H9 (cell line): ENCODE measurements around the gene NRXN3. TPM values are rescaled to one million over a fixed set of nuclear protein-coding genes. Genes with fewer than 3 reads are reported as not detected.

Experiments
- DNase-seq: peaks from one replicate; pipeline ENCODE4 v3.0.0-alpha.2; 2017
- H2AFZ ChIP-seq: one replicate; pipeline ENCODE4 v1.6.1; 2013; ENCODE audit warnings: mild to moderate bottlenecking, low read length, control low read depth, moderate library complexity
- H2AK5ac ChIP-seq: 2 replicates; pipeline ENCODE4 v1.6.1; 2013; ENCODE audit warnings: low read length, control low read depth, mixed read lengths; ENCODE audit not compliant: insufficient read length
- H2BK120ac ChIP-seq: one replicate; pipeline ENCODE4 v1.6.1; 2013; ENCODE audit warnings: low read depth, mild to moderate bottlenecking, low read length, control low read depth, inconsistent platforms; ENCODE audit not compliant: poor library complexity, severe bottlenecking
- H2BK12ac ChIP-seq: 2 replicates; pipeline ENCODE4 v1.6.1; 2013; ENCODE audit warnings: low read length, control low read depth, mixed read lengths, low read depth; ENCODE audit not compliant: insufficient read length
- H2BK15ac ChIP-seq: 2 replicates; pipeline ENCODE4 v1.6.1; 2013; ENCODE audit warnings: low read depth, low read length, control low read depth
- H2BK20ac ChIP-seq: one replicate; pipeline ENCODE4 v1.6.1; 2013; ENCODE audit warnings: low read depth, mild to moderate bottlenecking, low read length, control low read depth, inconsistent platforms; ENCODE audit not compliant: poor library complexity, severe bottlenecking
- H2BK5ac ChIP-seq: 2 replicates; pipeline ENCODE4 v1.6.1; 2013; ENCODE audit warnings: low read length, control low read depth, mixed read lengths; ENCODE audit not compliant: insufficient read length
- H3K14ac ChIP-seq: 2 replicates; pipeline ENCODE4 v1.6.1; 2013; ENCODE audit warnings: low read length, control low read depth; ENCODE audit not compliant: insufficient read depth
- H3K18ac ChIP-seq: 2 replicates; pipeline ENCODE4 v1.6.1; 2013; ENCODE audit warnings: low read depth, mild to moderate bottlenecking, mixed read lengths, low read length, control low read depth; ENCODE audit not compliant: insufficient read length
- H3K23ac ChIP-seq: 2 replicates; pipeline ENCODE4 v1.6.1; 2013; ENCODE audit warnings: low read length, control low read depth, mixed read lengths, low read depth; ENCODE audit not compliant: insufficient read length
- H3K23me2 ChIP-seq: 2 replicates; pipeline ENCODE4 v1.6.1; 2013; ENCODE audit warnings: low read depth, mild to moderate bottlenecking, mixed read lengths, low read length, control low read depth; ENCODE audit not compliant: insufficient read length, poor library complexity, severe bottlenecking
- H3K27ac ChIP-seq: 2 replicates; pipeline ENCODE4 v1.5.1; 2013; ENCODE audit warnings: low read length, control low read depth, mixed read lengths, low read depth; ENCODE audit not compliant: insufficient read length
- H3K27me3 ChIP-seq: 2 replicates; pipeline ENCODE4 v1.6.1; 2013; ENCODE audit warnings: low read length, control low read depth, inconsistent platforms; ENCODE audit not compliant: insufficient read depth
- H3K4ac ChIP-seq: 2 replicates; pipeline ENCODE4 v1.6.1; 2013; ENCODE audit warnings: low read depth, mild to moderate bottlenecking, control low read depth, inconsistent platforms, low read length, moderate library complexity
- H3K4me1 ChIP-seq: 2 replicates; pipeline ENCODE4 v1.6.1; 2013; ENCODE audit warnings: low read length, control low read depth, inconsistent platforms; ENCODE audit not compliant: insufficient read depth
- H3K4me2 ChIP-seq: 2 replicates; pipeline ENCODE4 v1.6.1; 2013; ENCODE audit warnings: low read length, control low read depth, mixed read lengths; ENCODE audit not compliant: insufficient read length, insufficient read depth
- H3K56ac ChIP-seq: 2 replicates; pipeline ENCODE4 v1.6.1; 2013; ENCODE audit warnings: low read depth, mild to moderate bottlenecking, mixed read lengths, low read length, control low read depth; ENCODE audit not compliant: insufficient read length
- H3K79me1 ChIP-seq: 2 replicates; pipeline ENCODE4 v1.6.1; 2013; ENCODE audit warnings: low read depth, mild to moderate bottlenecking, moderate library complexity, low read length, control low read depth, inconsistent platforms; ENCODE audit not compliant: insufficient read depth, poor library complexity, severe bottlenecking
- H3K79me2 ChIP-seq: 2 replicates; pipeline ENCODE4 v1.6.1; 2013; ENCODE audit warnings: low read length, control low read depth, inconsistent platforms; ENCODE audit not compliant: insufficient read depth
- H3K9ac ChIP-seq: 2 replicates; pipeline ENCODE4 v1.6.1; 2013; ENCODE audit warnings: low read length, control low read depth, mixed read lengths; ENCODE audit not compliant: insufficient read length; ENCODE audit errors: extremely low read depth
- H3K9me3 ChIP-seq: one replicate; pipeline ENCODE4 v1.6.1; 2013; ENCODE audit warnings: low read depth, low read length, inconsistent platforms; ENCODE audit not compliant: control insufficient read depth
- H3T11ph ChIP-seq: one replicate; pipeline ENCODE4 v1.6.1; 2013; ENCODE audit warnings: mild to moderate bottlenecking, low read length, control low read depth, inconsistent platforms
- H4K20me1 ChIP-seq: one replicate; pipeline ENCODE4 v1.6.1; 2013; ENCODE audit not compliant: control insufficient read depth, insufficient read length, insufficient read depth
- H4K5ac ChIP-seq: 2 replicates; pipeline ENCODE4 v1.6.1; 2013; ENCODE audit warnings: low read depth, mild to moderate bottlenecking, mixed read lengths, low read length, control low read depth; ENCODE audit not compliant: insufficient read length
- H4K8ac ChIP-seq: replicated peaks from 2 replicates; pipeline ENCODE4 v1.6.1; 2013; ENCODE audit warnings: low read length, control low read depth, mixed read lengths, low read depth; ENCODE audit not compliant: insufficient read length
- H4K91ac ChIP-seq: 2 replicates; pipeline ENCODE4 v1.6.1; 2013; ENCODE audit warnings: low read depth, mild to moderate bottlenecking, moderate library complexity, mixed read lengths, low read length, control low read depth; ENCODE audit not compliant: insufficient read length
- H3K27ac Mint-ChIP-seq, 3 experiments: 2 replicates in 2 of 3; 3 replicates in 1 of 3; pipeline ENCODE4 v1.8.0; 2020 to 2021; ENCODE audit warnings: mixed read lengths in 3 of 3, mild to moderate bottlenecking in 1 of 3, moderate library complexity in 1 of 3
- H3K27me3 Mint-ChIP-seq: 2 replicates; pipeline ENCODE4 v1.8.0; 2021; ENCODE audit warnings: low read depth, mild to moderate bottlenecking, moderate library complexity, mixed read lengths
- H3K36me3 Mint-ChIP-seq, 3 experiments: 2 replicates in 2 of 3; 3 replicates in 1 of 3; pipeline ENCODE4 v1.8.0; 2020 to 2021; ENCODE audit warnings: low read depth in 3 of 3, mixed read lengths in 3 of 3; ENCODE audit not compliant: insufficient read depth in 1 of 3
- H3K4me1 Mint-ChIP-seq, 2 experiments: 2 replicates each; pipeline ENCODE4 v1.8.0; 2020; ENCODE audit warnings: mixed read lengths in 2 of 2
- H3K4me3 Mint-ChIP-seq, 2 experiments: 2 replicates in 1 of 2; 3 replicates in 1 of 2; pipeline ENCODE4 v1.8.0; 2020 to 2021; ENCODE audit warnings: mild to moderate bottlenecking in 2 of 2, mixed read lengths in 2 of 2, moderate library complexity in 1 of 2
- H3K9me3 Mint-ChIP-seq, 2 experiments: 2 replicates in 1 of 2; 3 replicates in 1 of 2; pipeline ENCODE4 v1.8.0; 2020; ENCODE audit warnings: mild to moderate bottlenecking in 2 of 2, mixed read lengths in 2 of 2, moderate library complexity in 1 of 2
- whole genome bisulfite sequencing: extraction: QIAGEN DNeasy Blood & Tissue Kit; methylation state at CpG from one replicate; pipeline ENCODE4 v1.1.7; 2013; ENCODE audit warnings: missing lambda C conversion rate, low lambda C conversion rate, mixed read lengths; ENCODE audit not compliant: insufficient read length; ENCODE audit errors: extremely low coverage; 5-methylcytosine and 5-hydroxymethylcytosine counted together
- total RNA-seq: library from RNA; stranded (reverse); gene quantifications from 2 replicates; pipeline ENCODE4 v1.2.1, GENCODE V29; 2021
- TF ChIP-seq, protein P1 (sequence below): fragments of 200-600 bp; sonication (generic); conservative IDR thresholded peaks from 3 replicates; pipeline ENCODE4 v1.8.0; 2021; ENCODE audit warnings: antibody characterized with exemption, mild to moderate bottlenecking

The NRXN3 gene
- total RNA-seq, 1 experiment from 2014 or later: 1.8 TPM

GRCh38 chr14:79605849-79606248, 1435.7 kb downstream of the NRXN3 start:
- Histone ChIP-seq H2BK20ac (no peak overlapping the region), H3K18ac (no peak overlapping the region), H3K56ac (no peak overlapping the region), H3K23me2 (no peaks in the 10 kb centered on the region), H3K9me3 (no peaks in the 10 kb centered on the region), H3K23ac (no peak overlapping the region), H3K4me2 (no peak overlapping the region), H3K4me1 (no peaks in the 10 kb centered on the region), H3K27me3 (no peaks in the 10 kb centered on the region), H2AFZ (no peak overlapping the region), H3K14ac (no peak overlapping the region), H2BK120ac (no peak overlapping the region), H3K79me1 (no peaks in the 10 kb centered on the region), H2BK15ac (no peak overlapping the region), H2AK5ac (no peak overlapping the region), H4K91ac (no peak overlapping the region), H4K5ac (no peak overlapping the region), H4K20me1 (no peaks in the 10 kb centered on the region), H3K4ac (no peak overlapping the region), H3K79me2 (no peaks in the 10 kb centered on the region), H2BK5ac (no peak overlapping the region), H3K9ac (no peak overlapping the region), H3T11ph (no peak overlapping the region), H3K27ac (no peak overlapping the region), H2BK12ac (no peak overlapping the region), H4K8ac (no peak overlapping the region)
- no peaks in the 10 kb centered on the region for H3K36me3 Mint-ChIP-seq
- no peak for DNase-seq
- H3K9me3 Mint-ChIP-seq: no peaks in the 10 kb centered on the region
- no peaks in the 10 kb centered on the region for H3K27me3 Mint-ChIP-seq
- H3K27ac Mint-ChIP-seq: no peak overlapping the region
- WGBS: no CpG with 5 or more reads among the region's 4 CpGs
- peaks cover 0 to 5% of the 10 kb centered on the region in 2 experiments; a peak in 1 of 4 replicates for H3K4me1 Mint-ChIP-seq
- TF ChIP-seq, protein P1, sequence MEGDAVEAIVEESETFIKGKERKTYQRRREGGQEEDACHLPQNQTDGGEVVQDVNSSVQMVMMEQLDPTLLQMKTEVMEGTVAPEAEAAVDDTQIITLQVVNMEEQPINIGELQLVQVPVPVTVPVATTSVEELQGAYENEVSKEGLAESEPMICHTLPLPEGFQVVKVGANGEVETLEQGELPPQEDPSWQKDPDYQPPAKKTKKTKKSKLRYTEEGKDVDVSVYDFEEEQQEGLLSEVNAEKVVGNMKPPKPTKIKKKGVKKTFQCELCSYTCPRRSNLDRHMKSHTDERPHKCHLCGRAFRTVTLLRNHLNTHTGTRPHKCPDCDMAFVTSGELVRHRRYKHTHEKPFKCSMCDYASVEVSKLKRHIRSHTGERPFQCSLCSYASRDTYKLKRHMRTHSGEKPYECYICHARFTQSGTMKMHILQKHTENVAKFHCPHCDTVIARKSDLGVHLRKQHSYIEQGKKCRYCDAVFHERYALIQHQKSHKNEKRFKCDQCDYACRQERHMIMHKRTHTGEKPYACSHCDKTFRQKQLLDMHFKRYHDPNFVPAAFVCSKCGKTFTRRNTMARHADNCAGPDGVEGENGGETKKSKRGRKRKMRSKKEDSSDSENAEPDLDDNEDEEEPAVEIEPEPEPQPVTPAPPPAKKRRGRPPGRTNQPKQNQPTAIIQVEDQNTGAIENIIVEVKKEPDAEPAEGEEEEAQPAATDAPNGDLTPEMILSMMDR: no peak
- no peak overlapping the region for H3K4me3 Mint-ChIP-seq
